ENCODE measurements around the gene KCTD6.

KCTD6 gene

GRCh38 chr3:58536501-58537411 lies 44.9 kb downstream of the KCTD6 start, which contains the start of gene ACOX2:
Gene ACOX2 (minus strand): TSS chr3:58537190. CDS start chr3:58535106, 2,084 bp downstream.
- Histone ChIP-seq H3K79me2 (ENCODE audit: control insufficient read depth, insufficient read depth, low read length, unreplicated experiment) (no peaks in the 10 kb centered on the region), H3K4me3 (ENCODE audit: low read depth, low read length) (peak within 1 kb of the TSS; percentile 71), H3K27me3 (ENCODE audit: insufficient read depth, low read length) (no peaks in the 10 kb centered on the region), H3K36me3 (ENCODE audit: insufficient read depth, low read length) (no peaks in the 10 kb centered on the region), H2AFZ (ENCODE audit: low read length, unreplicated experiment) (peak within 1 kb of the TSS; percentile 73), H3K27ac (ENCODE audit: low read depth, low read length) (0 out of 2 replicates have a peak within 1 kb of the TSS, but pooled peaks have one; percentile 5), H3K4me1 (ENCODE audit: control insufficient read depth, insufficient read depth, low read length, unreplicated experiment) (peaks cover 19% of the 10 kb centered on the region)

GRCh38 chr3:58537412-58538301 lies 45.8 kb downstream of the KCTD6 start:
- Histone ChIP-seq H3K27me3 (ENCODE audit: insufficient read depth, low read length) (no peaks in the 10 kb centered on the region), H3K4me1 (ENCODE audit: control insufficient read depth, insufficient read depth, low read length, unreplicated experiment) (peaks cover 19% of the 10 kb centered on the region), H2AFZ (ENCODE audit: low read length, unreplicated experiment) (peak overlapping the region; percentile 39), H3K4me3 (ENCODE audit: low read depth, low read length) (no peak overlapping the region), H3K79me2 (ENCODE audit: control insufficient read depth, insufficient read depth, low read length, unreplicated experiment) (no peaks in the 10 kb centered on the region), H3K27ac (ENCODE audit: low read depth, low read length) (no peak overlapping the region), H3K36me3 (ENCODE audit: insufficient read depth, low read length) (no peaks in the 10 kb centered on the region)

GRCh38 chr3:58539626-58540025 lies 47.7 kb downstream of the KCTD6 start:
- H3K4me3 ChIP-seq (ENCODE audit: low read depth, low read length), result no peak overlapping the region
- H2AFZ ChIP-seq (ENCODE audit: low read length, unreplicated experiment), result no peak overlapping the region
- H3K27ac ChIP-seq (ENCODE audit: low read depth, low read length), result no peak overlapping the region
- H3K4me1 ChIP-seq (ENCODE audit: control insufficient read depth, insufficient read depth, low read length, unreplicated experiment), result peaks cover 19% of the 10 kb centered on the region
- H3K36me3 ChIP-seq (ENCODE audit: insufficient read depth, low read length), result no peaks in the 10 kb centered on the region
- H3K27me3 ChIP-seq (ENCODE audit: insufficient read depth, low read length), result no peaks in the 10 kb centered on the region
- H3K79me2 ChIP-seq (ENCODE audit: control insufficient read depth, insufficient read depth, low read length, unreplicated experiment), result no peaks in the 10 kb centered on the region

GRCh38 chr3:58540176-58540858 lies 48.4 kb downstream of the KCTD6 start:
- no peaks in the 10 kb centered on the region for H3K79me2 ChIP-seq (ENCODE audit: control insufficient read depth, insufficient read depth, low read length, unreplicated experiment)
- H3K27ac ChIP-seq (ENCODE audit: low read depth, low read length), result no peak overlapping the region
- H3K36me3 ChIP-seq (ENCODE audit: insufficient read depth, low read length), result no peaks in the 10 kb centered on the region
- H2AFZ ChIP-seq (ENCODE audit: low read length, unreplicated experiment), result no peak overlapping the region
- peaks cover 19% of the 10 kb centered on the region for H3K4me1 ChIP-seq (ENCODE audit: control insufficient read depth, insufficient read depth, low read length, unreplicated experiment)
- H3K4me3 ChIP-seq (ENCODE audit: low read depth, low read length), result no peak overlapping the region
- no peaks in the 10 kb centered on the region for H3K27me3 ChIP-seq (ENCODE audit: insufficient read depth, low read length)

- no peak overlapping the region for H3K4me3 ChIP-seq (ENCODE audit: low read depth, low read length)
- H3K27ac ChIP-seq (ENCODE audit: low read depth, low read length), result no peak overlapping the region
- no peaks in the 10 kb centered on the region for H3K27me3 ChIP-seq (ENCODE audit: insufficient read depth, low read length)
- H2AFZ ChIP-seq (ENCODE audit: low read length, unreplicated experiment), result no peak overlapping the region
- no peaks in the 10 kb centered on the region for H3K36me3 ChIP-seq (ENCODE audit: insufficient read depth, low read length)
- H3K79me2 ChIP-seq (ENCODE audit: control insufficient read depth, insufficient read depth, low read length, unreplicated experiment), result no peaks in the 10 kb centered on the region
- no peaks in the 10 kb centered on the region for H3K4me1 ChIP-seq (ENCODE audit: control insufficient read depth, insufficient read depth, low read length, unreplicated experiment)
Observed at GRCh38 chr3:58544541-58544940, 52.6 kb downstream of the KCTD6 start.

- Histone ChIP-seq H3K79me2 (ENCODE audit: control insufficient read depth, insufficient read depth, low read length, unreplicated experiment) (no peaks in the 10 kb centered on the region), H3K36me3 (ENCODE audit: insufficient read depth, low read length) (no peaks in the 10 kb centered on the region), H2AFZ (ENCODE audit: low read length, unreplicated experiment) (no peak overlapping the region), H3K27ac (ENCODE audit: low read depth, low read length) (no peak overlapping the region), H3K4me3 (ENCODE audit: low read depth, low read length) (no peak overlapping the region), H3K4me1 (ENCODE audit: control insufficient read depth, insufficient read depth, low read length, unreplicated experiment) (no peaks in the 10 kb centered on the region), H3K27me3 (ENCODE audit: insufficient read depth, low read length) (no peaks in the 10 kb centered on the region)
Observed at GRCh38 chr3:58551636-58552180, 59.8 kb downstream of the KCTD6 start.
